Keratinocyte (primary cell): ENCODE results near the gene ABTB1. TPM values are rescaled to one million over a fixed set of nuclear protein-coding genes. Genes with fewer than 3 reads are reported as not detected.

Source experiments
- DNase-seq: peaks from one replicate; pipeline ENCODE4 v3.0.0-alpha.2; 2011; ENCODE audit warnings: low read depth, missing footprints, low spot score
- FAIRE-seq: peaks from 2 replicates; lab custom pipeline; 2011; peaks lifted over from hg19 to GRCh38; lab: Jason Lieb, UNC
- H2AFZ ChIP-seq: 2 replicates; pipeline ENCODE4 v1.6.0; 2012; ENCODE audit warnings: low read length, control low read depth, inconsistent platforms; ENCODE audit not compliant: control insufficient read depth
- H3K27ac ChIP-seq: 2 replicates; pipeline ENCODE4 v1.5.1; 2011; ENCODE audit warnings: low read length; ENCODE audit not compliant: control insufficient read depth, insufficient read depth
- H3K27me3 ChIP-seq: 3 replicates; pipeline ENCODE4 v1.6.0; 2011; ENCODE audit warnings: low read length; ENCODE audit not compliant: control insufficient read depth, insufficient read depth; ENCODE audit errors: extremely low read depth
- H3K36me3 ChIP-seq, 2 experiments: 2 replicates in 1 of 2; 3 replicates in 1 of 2; pipeline ENCODE4 v1.5.1; 2011; ENCODE audit warnings: low read length in 2 of 2, mild to moderate bottlenecking in 1 of 2; ENCODE audit not compliant: control insufficient read depth in 2 of 2, insufficient read depth in 2 of 2; ENCODE audit errors: extremely low read depth in 1 of 2
- H3K4me1 ChIP-seq: 3 replicates; pipeline ENCODE4 v1.5.1; 2011; ENCODE audit warnings: low read length; ENCODE audit not compliant: control insufficient read depth, insufficient read depth; ENCODE audit errors: extremely low read depth
- H3K4me2 ChIP-seq: 3 replicates; pipeline ENCODE4 v1.6.0; 2011; ENCODE audit warnings: low read depth, low read length; ENCODE audit not compliant: control insufficient read depth, insufficient read depth; ENCODE audit errors: extremely low read depth
- H3K4me3 ChIP-seq, 3 experiments: fragments of 200-600 bp in 1 of 3; sonication (generic) in 1 of 3; 2 replicates in 2 of 3; 3 replicates in 1 of 3; pipeline ENCODE4 v1.5.1; 2011 to 2016; ENCODE audit warnings: low read length in 3 of 3, mild to moderate bottlenecking in 3 of 3, control low read depth in 2 of 3, inconsistent platforms in 1 of 3, low read depth in 1 of 3, mixed read lengths in 1 of 3, mixed run types in 1 of 3, moderate library complexity in 1 of 3; ENCODE audit not compliant: control insufficient read depth in 2 of 3, insufficient read depth in 2 of 3; ENCODE audit errors: extremely low read depth in 1 of 3
- H3K79me2 ChIP-seq: 2 replicates; pipeline ENCODE4 v1.6.0; 2012; ENCODE audit warnings: low read length; ENCODE audit not compliant: control insufficient read depth, insufficient read depth
- H3K9ac ChIP-seq: 3 replicates; pipeline ENCODE4 v1.6.0; 2011; ENCODE audit warnings: low read length; ENCODE audit not compliant: control insufficient read depth, insufficient read depth; ENCODE audit errors: extremely low read depth
- H3K9me1 ChIP-seq: 3 replicates; pipeline ENCODE4 v1.6.0; 2011; ENCODE audit warnings: low read length; ENCODE audit not compliant: control insufficient read depth, insufficient read depth; ENCODE audit errors: extremely low read depth
- H3K9me3 ChIP-seq: 2 replicates; pipeline ENCODE4 v1.5.1; 2012; ENCODE audit warnings: low read depth, low read length; ENCODE audit not compliant: control insufficient read depth
- H4K20me1 ChIP-seq: 3 replicates; pipeline ENCODE4 v1.6.0; 2011; ENCODE audit warnings: low read length; ENCODE audit not compliant: control insufficient read depth, insufficient read depth; ENCODE audit errors: extremely low read depth
- EZH2 ChIP-seq: IDR thresholded peaks from one replicate; pipeline ENCODE4 v1.6.1; 2012; ENCODE audit warnings: inconsistent platforms, mild to moderate bottlenecking, low read length, moderate library complexity
- dilution Hi-C: fragments of 300-500 bp; cut with MboI; formaldehyde crosslinking; loops from one replicate; pipeline ENCODE4 v1.7.0; 2020; ENCODE audit warnings: low sequenced_read_pairs; ENCODE audit not compliant: extremely low pct_ligation_motif_present
- polyA plus RNA-seq, 5 experiments: library from polyadenylated mRNA; depleted of rRNA in 3 of 5; stranded (reverse) in 3 of 5; stranded (forward) in 1 of 5; unstranded in 1 of 5; fragments of >200 nt; gene quantifications; 1 replicate in 1 of 5; 2 replicates in 3 of 5; 3 replicates in 1 of 5; pipeline versions ENCODE4 v1.2.1 to v1.2.3, GENCODE V29; 2011 to 2012; ENCODE audit warnings: missing spikeins in 2 of 5, low read depth in 1 of 5, low replicate concordance in 1 of 5
- TF ChIP-seq, protein P1 (sequence below), 3 experiments: IDR thresholded peaks in 1 of 3; conservative IDR thresholded peaks in 1 of 3; optimal IDR thresholded peaks in 1 of 3; 2 replicates in 2 of 3; 3 replicates in 1 of 3; pipeline versions ENCODE3 to v1.5.1; 2011; ENCODE audit warnings: low read length in 3 of 3, mild to moderate bottlenecking in 3 of 3, moderate library complexity in 2 of 3, control low read depth in 1 of 3, inconsistent platforms in 1 of 3; ENCODE audit not compliant: insufficient read depth in 2 of 3; ENCODE audit errors: extremely low read depth in 1 of 3

ABTB1 gene
- polyA plus RNA-seq, 1 donor (not counting 4 experiments of a cell fraction or from before 2014, with no cell fraction given), result 11.6 TPM

DNA sequence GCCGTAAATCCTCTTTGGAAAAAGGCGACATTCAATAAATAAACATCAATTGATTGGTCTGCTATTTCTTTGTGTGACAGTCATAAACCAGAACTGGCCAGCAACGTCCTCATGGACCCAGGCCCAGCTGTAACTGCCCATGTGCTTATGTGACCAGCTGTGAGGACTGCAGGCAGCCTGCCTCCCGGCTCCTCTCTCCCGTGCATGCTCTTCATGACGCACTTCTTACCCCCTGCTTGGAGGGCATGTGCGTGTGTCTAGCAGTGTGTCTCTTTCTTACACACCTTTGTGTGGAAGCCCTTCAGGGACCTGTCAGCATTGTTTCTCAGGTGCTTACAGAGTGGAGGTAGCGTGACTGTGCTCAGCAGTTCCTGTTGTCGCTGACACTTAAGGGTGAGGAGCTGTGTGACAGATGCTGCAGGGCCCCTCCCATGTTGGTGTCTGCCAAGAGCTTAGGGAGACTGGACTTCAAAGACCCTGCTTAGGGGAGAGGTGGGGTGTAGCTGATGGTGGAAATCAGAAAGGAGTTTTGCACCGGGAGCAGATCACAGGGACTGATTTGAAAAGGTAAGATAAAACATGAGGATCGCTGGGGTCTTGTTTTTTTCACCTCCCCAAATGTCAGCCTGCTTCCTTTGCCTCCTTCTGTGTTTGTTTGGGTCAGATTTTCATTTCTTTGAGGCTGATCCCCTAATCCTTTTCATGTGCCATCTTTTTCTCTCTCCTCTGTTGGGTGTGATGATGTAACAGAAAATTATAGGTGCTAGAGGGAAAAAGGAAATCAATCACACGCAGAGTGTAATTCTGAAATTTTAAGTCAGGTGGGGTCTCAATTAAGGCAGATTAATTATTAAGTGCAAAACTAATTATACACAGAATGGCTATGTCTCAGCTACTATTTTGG is 41.7 kb upstream of the ABTB1 start:
- Histone ChIP-seq H4K20me1 (no peaks in the 10 kb centered on the region), H2AFZ (no peak overlapping the region), H3K4me2 (no peak overlapping the region), H3K36me3 (no peaks in the 10 kb centered on the region), H3K9ac (no peak overlapping the region), H3K4me3 (no peak overlapping the region), H3K9me1 (no peaks in the 10 kb centered on the region), H3K9me3 (no peaks in the 10 kb centered on the region), H3K27ac (no peak overlapping the region), H3K27me3 (peaks cover 29% of the 10 kb centered on the region), H3K4me1 (peaks cover 6% of the 10 kb centered on the region), H3K79me2 (no peaks in the 10 kb centered on the region)
- TF ChIP-seq, protein P1, sequence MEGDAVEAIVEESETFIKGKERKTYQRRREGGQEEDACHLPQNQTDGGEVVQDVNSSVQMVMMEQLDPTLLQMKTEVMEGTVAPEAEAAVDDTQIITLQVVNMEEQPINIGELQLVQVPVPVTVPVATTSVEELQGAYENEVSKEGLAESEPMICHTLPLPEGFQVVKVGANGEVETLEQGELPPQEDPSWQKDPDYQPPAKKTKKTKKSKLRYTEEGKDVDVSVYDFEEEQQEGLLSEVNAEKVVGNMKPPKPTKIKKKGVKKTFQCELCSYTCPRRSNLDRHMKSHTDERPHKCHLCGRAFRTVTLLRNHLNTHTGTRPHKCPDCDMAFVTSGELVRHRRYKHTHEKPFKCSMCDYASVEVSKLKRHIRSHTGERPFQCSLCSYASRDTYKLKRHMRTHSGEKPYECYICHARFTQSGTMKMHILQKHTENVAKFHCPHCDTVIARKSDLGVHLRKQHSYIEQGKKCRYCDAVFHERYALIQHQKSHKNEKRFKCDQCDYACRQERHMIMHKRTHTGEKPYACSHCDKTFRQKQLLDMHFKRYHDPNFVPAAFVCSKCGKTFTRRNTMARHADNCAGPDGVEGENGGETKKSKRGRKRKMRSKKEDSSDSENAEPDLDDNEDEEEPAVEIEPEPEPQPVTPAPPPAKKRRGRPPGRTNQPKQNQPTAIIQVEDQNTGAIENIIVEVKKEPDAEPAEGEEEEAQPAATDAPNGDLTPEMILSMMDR (optimal IDR thresholded peaks at IDR 0.05 in 1 of 3, IDR thresholded peaks at IDR 0.05 in 1 of 3, conservative IDR thresholded peaks at IDR 0.05 in 1 of 3; ENCODE audit: extremely low read depth in 1 of 3, insufficient read depth in 2 of 3, low read length in 3 of 3), result no peak
- TF ChIP-seq EZH2, result no peak
- no peak for DNase-seq
- no peak for FAIRE-seq
- dilution Hi-C loops, result no loop called here

DNA sequence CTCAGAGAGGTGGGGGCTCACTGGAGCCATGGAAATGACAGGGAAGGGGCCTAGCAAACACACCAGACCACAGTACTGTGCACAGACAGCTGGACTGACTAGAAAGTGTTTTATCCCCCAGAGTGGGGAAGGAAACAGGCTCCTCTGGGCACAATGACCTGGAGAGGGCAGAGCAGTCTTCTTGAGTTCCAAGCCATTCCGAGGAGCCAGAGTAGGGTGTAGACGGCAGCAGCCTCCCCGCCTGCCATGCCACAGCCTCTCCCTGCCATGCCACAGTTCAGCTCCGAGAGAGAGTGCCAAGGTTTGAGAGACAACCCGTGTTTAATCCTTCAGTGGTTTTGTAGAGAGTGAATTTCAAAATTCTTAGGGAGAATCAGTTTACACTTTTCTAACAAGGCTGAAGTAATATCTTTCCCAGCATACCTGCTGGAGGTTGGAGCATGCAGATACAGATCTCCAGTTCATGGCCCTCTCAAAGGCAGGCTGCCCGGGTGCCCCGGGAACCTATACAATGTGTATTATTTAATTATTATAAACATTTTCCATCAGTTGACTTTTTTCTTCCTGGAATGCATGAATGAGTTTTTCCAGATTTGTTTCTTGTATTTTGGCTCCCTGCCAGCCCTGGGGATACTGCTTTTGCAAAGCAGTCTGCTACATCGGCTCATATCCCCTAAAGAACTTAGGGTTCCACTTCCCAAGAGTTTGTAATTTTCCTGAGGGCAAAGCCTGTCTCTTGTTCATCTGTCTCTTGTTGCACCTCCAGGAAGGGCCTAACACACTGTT is 40.5 kb upstream of the ABTB1 start:
- H3K4me1 ChIP-seq, result peaks cover 6% of the 10 kb centered on the region
- peaks cover 27% of the 10 kb centered on the region for H3K27me3 ChIP-seq
- H3K27ac ChIP-seq, result no peak overlapping the region
- H3K9me1 ChIP-seq, result no peaks in the 10 kb centered on the region
- no peaks in the 10 kb centered on the region for H3K79me2 ChIP-seq
- H4K20me1 ChIP-seq, result no peaks in the 10 kb centered on the region
- H3K9me3 ChIP-seq, result no peaks in the 10 kb centered on the region
- H3K36me3 ChIP-seq, result no peaks in the 10 kb centered on the region
- dilution Hi-C loops, result no loop called here
- no peak overlapping the region for H2AFZ ChIP-seq
- H3K4me3 ChIP-seq, result no peak overlapping the region
- no peak overlapping the region for H3K4me2 ChIP-seq
- TF ChIP-seq, protein P1 (optimal IDR thresholded peaks at IDR 0.05 in 1 of 3, IDR thresholded peaks at IDR 0.05 in 1 of 3, conservative IDR thresholded peaks at IDR 0.05 in 1 of 3; ENCODE audit: extremely low read depth in 1 of 3, insufficient read depth in 2 of 3, low read length in 3 of 3), result no peak
- TF ChIP-seq EZH2, result no peak
- H3K9ac ChIP-seq, result no peak overlapping the region
- DNase-seq, result no peak
- no peak for FAIRE-seq
